Femur (tissue), 1 donor: ENCODE measurements around the gene THBS1.

Experiments used
- DNase-seq: peaks from one replicate; pipeline ENCODE4 v3.0.0-alpha.2; 2017

The THBS1 gene

GRCh38 chr15:39580485-39581241 is at the start of gene THBS1:
THBS1 (plus strand) TSS chr15:39581079; CDS start chr15:39581858, 779 bp downstream.
- peak; percentile 96 for DNase-seq

- no peak for DNase-seq
Measured at GRCh38 chr15:39534996-39535395, 45.9 kb upstream of the THBS1 start.

GRCh38 chr15:39535466-39535865 is 45.4 kb upstream of the THBS1 start:
- DNase-seq = no peak

- DNase-seq = no peak
Measured at GRCh38 chr15:39538936-39539335, 41.9 kb upstream of the THBS1 start.

- no peak for DNase-seq
Measured at GRCh38 chr15:39539466-39539865, 41.4 kb upstream of the THBS1 start.

- no peak for DNase-seq
Measured at GRCh38 chr15:39539973-39540558, 40.8 kb upstream of the THBS1 start.

GRCh38 chr15:39542385-39543065 is 38.4 kb upstream of the THBS1 start:
- no peak for DNase-seq

GRCh38 chr15:39543651-39544050 is 37.2 kb upstream of the THBS1 start:
- no peak for DNase-seq

GRCh38 chr15:39546842-39547241 is 34.0 kb upstream of the THBS1 start:
- DNase-seq = no peak

GRCh38 chr15:39548561-39548960 is 32.3 kb upstream of the THBS1 start:
- no peak for DNase-seq

GRCh38 chr15:39549912-39550311 is 31.0 kb upstream of the THBS1 start:
- DNase-seq = no peak

GRCh38 chr15:39551476-39551875 is 29.4 kb upstream of the THBS1 start:
- no peak for DNase-seq

GRCh38 chr15:39552556-39552955 is 28.3 kb upstream of the THBS1 start:
- no peak for DNase-seq

- no peak for DNase-seq
Measured at GRCh38 chr15:39553947-39554693, 26.8 kb upstream of the THBS1 start.

- no peak for DNase-seq
Measured at GRCh38 chr15:39554746-39555387, 26.0 kb upstream of the THBS1 start.

GRCh38 chr15:39555885-39556284 is 25.0 kb upstream of the THBS1 start:
- no peak for DNase-seq

- DNase-seq = no peak
Measured at GRCh38 chr15:39556461-39556860, 24.4 kb upstream of the THBS1 start.

GRCh38 chr15:39558421-39558820 is 22.5 kb upstream of the THBS1 start:
- no peak for DNase-seq

- DNase-seq = no peak
Measured at GRCh38 chr15:39564972-39565665, 15.8 kb upstream of the THBS1 start.

- no peak for DNase-seq
Measured at GRCh38 chr15:39565851-39566250, 15.0 kb upstream of the THBS1 start.

GRCh38 chr15:39573287-39573686 is 7.6 kb upstream of the THBS1 start:
- DNase-seq = no peak

- no peak for DNase-seq
Measured at GRCh38 chr15:39573844-39574243, 7.0 kb upstream of the THBS1 start.
